WTC11 (cell line): ENCODE data around the gene SLC25A22. TPM values are rescaled to one million over a fixed set of nuclear protein-coding genes. Genes with fewer than 3 reads are reported as not detected.

Experiments
- ATAC-seq: fragments of 200-7000 bp; cut with Tn5 transposase; 2 replicates; pipeline ENCODE4 v1.10.0; 2021; ENCODE audit warnings: mild to moderate bottlenecking, moderate library complexity
- CTCF ChIA-PET: fragments of 300-600 bp; sonication (Branson Sonifier 250); formaldehyde crosslinking; loops from one replicate; lab custom pipeline; 2021; ENCODE audit warnings: antibody characterized with exemption; lab: Charles Lee
- POLR2A ChIA-PET: fragments of 350-600 bp; sonication (Branson Sonifier 250); formaldehyde crosslinking; loops from one replicate; lab custom pipeline; 2021; ENCODE audit warnings: antibody characterized with exemption; lab: Charles Lee
- DNase-seq: peaks from one replicate; pipeline ENCODE4 v3.0.0; 2021; ENCODE audit warnings: low spot score
- H3K27ac Mint-ChIP-seq: 2 replicates; pipeline ENCODE4 v1.8.0; 2021; ENCODE audit warnings: mixed read lengths
- H3K27me3 Mint-ChIP-seq: 2 replicates; pipeline ENCODE4 v1.8.0; 2021; ENCODE audit warnings: low read depth, mild to moderate bottlenecking, moderate library complexity, mixed read lengths
- H3K36me3 Mint-ChIP-seq: 2 replicates; pipeline ENCODE4 v1.8.0; 2021; ENCODE audit warnings: mixed read lengths
- H3K4me1 Mint-ChIP-seq: 2 replicates; pipeline ENCODE4 v1.8.0; 2022; ENCODE audit warnings: mixed read lengths
- H3K4me3 Mint-ChIP-seq: 2 replicates; pipeline ENCODE4 v1.8.0; 2021; ENCODE audit warnings: mild to moderate bottlenecking, moderate library complexity, mixed read lengths
- H3K9me3 Mint-ChIP-seq: 2 replicates; pipeline ENCODE4 v1.8.0; 2021; ENCODE audit warnings: mixed read lengths
- ARID4B ChIP-seq: sonication (generic); formaldehyde crosslinking; IDR thresholded peaks from 2 replicates; pipeline ENCODE4 v1.8.0; 2023; ENCODE audit warnings: missing genetic modification reagents, mild to moderate bottlenecking, borderline replicate concordance
- CTCF ChIP-seq: fragments of 200-600 bp; IDR thresholded peaks from 2 replicates; pipeline ENCODE4 v1.8.0; 2022; ENCODE audit warnings: antibody characterized with exemption
- FOXP1 ChIP-seq: sonication (generic); formaldehyde crosslinking; IDR thresholded peaks from 2 replicates; pipeline ENCODE4 v1.8.0; 2022; ENCODE audit warnings: missing genetic modification reagents, mild to moderate bottlenecking, moderate library complexity, borderline replicate concordance
- MAX ChIP-seq: sonication (generic); formaldehyde crosslinking; IDR thresholded peaks from 2 replicates; pipeline ENCODE4 v1.8.0; 2022; ENCODE audit warnings: mild to moderate bottlenecking, missing genetic modification reagents
- MLX ChIP-seq: sonication (generic); formaldehyde crosslinking; IDR thresholded peaks from 2 replicates; pipeline ENCODE4 v1.8.1; 2023; ENCODE audit warnings: mild to moderate bottlenecking, missing genetic modification reagents, moderate library complexity
- OVOL2 ChIP-seq: fragments of 250-450 bp; sonication (Bioruptor Pico); IDR thresholded peaks from 2 replicates; pipeline ENCODE4 v1.9.0; 2021; ENCODE audit warnings: mild to moderate bottlenecking, borderline replicate concordance
- TEAD4 ChIP-seq: sonication (generic); formaldehyde crosslinking; IDR thresholded peaks from 2 replicates; pipeline ENCODE4 v1.8.0; 2022; ENCODE audit warnings: mild to moderate bottlenecking, missing genetic modification reagents
- USF1 ChIP-seq: sonication (generic); formaldehyde crosslinking; IDR thresholded peaks from 2 replicates; pipeline ENCODE4 v1.8.0; 2022; ENCODE audit warnings: mild to moderate bottlenecking, missing genetic modification reagents
- ZBTB21 ChIP-seq: sonication (generic); formaldehyde crosslinking; IDR thresholded peaks from 2 replicates; pipeline ENCODE4 v1.8.1; 2023; ENCODE audit warnings: mild to moderate bottlenecking, missing genetic modification reagents, borderline replicate concordance
- ZNF281 ChIP-seq: sonication (generic); formaldehyde crosslinking; IDR thresholded peaks from 2 replicates; pipeline ENCODE4 v1.8.0; 2023; ENCODE audit warnings: mild to moderate bottlenecking, missing genetic modification reagents
- total RNA-seq: library from RNA; stranded (reverse); gene quantifications from 3 replicates; pipeline ENCODE4 v1.2.3, GENCODE V29; 2021

SLC25A22 gene
- total RNA-seq, 1 experiment from 2014 or later = 44.8 TPM

- TF ChIP-seq ZNF281 (CRISPR knock-in tag) (no peak), MAX (CRISPR knock-in tag) (peak; percentile 60; the same call in 1 of the 2 replicates), ARID4B (CRISPR knock-in tag) (no peak; the same call in 1 of the 2 replicates), USF1 (peak; percentile 67), CTCF (peak; percentile 27; the same call in 1 of the 2 replicates)
Observed at GRCh38 chr11:838441-839279, 40.6 kb upstream of the SLC25A22 start (continued).

- Mint-ChIP-seq H3K9me3 (no peaks in the 10 kb centered on the region), H3K27ac (no peak overlapping the region), H3K36me3 (peaks cover 13% of the 10 kb centered on the region), H3K4me1 (peaks cover 27% of the 10 kb centered on the region), H3K27me3 (peaks cover 3% of the 10 kb centered on the region; the same call in 1 of the 2 replicates), H3K4me3 (no peak overlapping the region)
- POLR2A ChIA-PET = interaction anchor here (0.5 to 1.0 kb wide), 2 partner anchors 10 to 32 kb away, joined by 3 to 4 read pairs; no protein-coding TSS in a partner anchor
- DNase-seq = no peak
- TF ChIP-seq ZBTB21 (CRISPR knock-in tag) (no peak), MLX (CRISPR knock-in tag) (no peak), FOXP1 (CRISPR knock-in tag) (no peak; the same call in 1 of the 2 replicates), CTCF (no peak), TEAD4 (CRISPR knock-in tag) (no peak), OVOL2 (no peak)
- ATAC-seq = no peak
- CTCF ChIA-PET = interaction anchor here (0.6 to 2.2 kb wide), 7 partner anchors 9 to 217 kb away, joined by 3 to 16 read pairs (median 4); partner anchors contain the start of genes CRACR2B and PNPLA2
Observed at GRCh38 chr11:837990-838307, 39.9 kb upstream of the SLC25A22 start.
